LNCaP clone FGC (cell line): Measurements from ENCODE around the gene DCAF8.

Experiments used
- DNase-seq: peaks from one replicate; pipeline ENCODE4 v3.0.0-alpha.2; 2011; ENCODE audit warnings: low read depth
- H3K4me3 ChIP-seq: 2 replicates; pipeline ENCODE4 v1.5.1; 2011; ENCODE audit warnings: mild to moderate bottlenecking, low read depth, low read length, control low read depth
- TF ChIP-seq, protein P1 (sequence below): IDR thresholded peaks from 2 replicates; pipeline ENCODE4 v1.5.1; 2012; ENCODE audit warnings: mild to moderate bottlenecking; ENCODE audit not compliant: control insufficient read depth, insufficient read depth; ENCODE audit errors: extremely low read depth

DCAF8 gene

DNA sequence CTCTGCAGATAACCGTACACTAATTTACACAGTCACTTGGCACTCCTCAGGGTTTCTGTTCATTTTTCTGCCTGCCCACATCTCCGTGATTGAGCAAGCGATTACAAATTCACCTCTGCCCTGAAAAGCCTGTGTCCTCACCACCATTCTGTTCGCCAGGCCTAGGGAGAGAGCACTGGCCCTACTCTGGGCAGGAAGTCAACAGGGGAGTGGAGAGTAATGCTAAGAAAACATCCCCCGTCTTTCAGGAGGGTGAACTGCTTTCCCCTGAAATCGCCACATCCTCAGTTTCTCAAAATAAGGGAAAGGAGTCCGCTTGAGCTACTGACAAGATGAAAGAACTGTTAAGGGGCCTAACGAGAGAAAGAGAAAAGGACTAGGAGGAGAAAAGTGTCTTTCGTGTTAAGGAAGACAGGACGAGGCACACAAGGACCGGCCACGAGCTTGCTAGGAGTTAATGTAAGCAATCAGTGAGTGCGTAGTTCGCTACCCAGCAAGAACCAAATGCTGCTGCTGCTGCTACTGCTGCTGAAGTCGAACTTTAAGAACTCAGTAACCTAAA is 22.0 kb upstream of the DCAF8 start:
- TF ChIP-seq, protein P1, sequence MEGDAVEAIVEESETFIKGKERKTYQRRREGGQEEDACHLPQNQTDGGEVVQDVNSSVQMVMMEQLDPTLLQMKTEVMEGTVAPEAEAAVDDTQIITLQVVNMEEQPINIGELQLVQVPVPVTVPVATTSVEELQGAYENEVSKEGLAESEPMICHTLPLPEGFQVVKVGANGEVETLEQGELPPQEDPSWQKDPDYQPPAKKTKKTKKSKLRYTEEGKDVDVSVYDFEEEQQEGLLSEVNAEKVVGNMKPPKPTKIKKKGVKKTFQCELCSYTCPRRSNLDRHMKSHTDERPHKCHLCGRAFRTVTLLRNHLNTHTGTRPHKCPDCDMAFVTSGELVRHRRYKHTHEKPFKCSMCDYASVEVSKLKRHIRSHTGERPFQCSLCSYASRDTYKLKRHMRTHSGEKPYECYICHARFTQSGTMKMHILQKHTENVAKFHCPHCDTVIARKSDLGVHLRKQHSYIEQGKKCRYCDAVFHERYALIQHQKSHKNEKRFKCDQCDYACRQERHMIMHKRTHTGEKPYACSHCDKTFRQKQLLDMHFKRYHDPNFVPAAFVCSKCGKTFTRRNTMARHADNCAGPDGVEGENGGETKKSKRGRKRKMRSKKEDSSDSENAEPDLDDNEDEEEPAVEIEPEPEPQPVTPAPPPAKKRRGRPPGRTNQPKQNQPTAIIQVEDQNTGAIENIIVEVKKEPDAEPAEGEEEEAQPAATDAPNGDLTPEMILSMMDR = no peak
- H3K4me3 ChIP-seq = peak overlapping the region; percentile 88
- DNase-seq = no peak

DNA sequence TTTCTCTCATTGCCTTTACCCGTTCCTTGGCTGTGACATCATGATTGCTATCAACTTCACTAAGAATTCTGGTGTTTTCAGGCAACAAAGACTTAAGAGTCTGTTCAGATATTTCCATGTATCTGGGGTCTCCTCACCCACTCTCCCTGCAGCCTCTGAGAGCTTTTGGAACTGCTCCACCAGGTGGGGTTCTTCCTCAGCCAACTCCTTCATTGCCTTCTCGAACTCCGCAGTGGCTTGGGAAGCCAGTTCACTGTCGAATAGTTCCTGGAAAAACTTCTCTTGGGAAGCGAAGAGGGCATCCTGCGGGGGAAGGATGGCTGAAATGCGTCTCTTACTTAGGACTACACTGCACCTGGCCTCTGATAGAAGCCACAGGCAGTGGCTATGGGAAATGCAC is 20.5 kb upstream of the DCAF8 start:
- TF ChIP-seq, protein P1 = no peak
- no peak for DNase-seq

DNA sequence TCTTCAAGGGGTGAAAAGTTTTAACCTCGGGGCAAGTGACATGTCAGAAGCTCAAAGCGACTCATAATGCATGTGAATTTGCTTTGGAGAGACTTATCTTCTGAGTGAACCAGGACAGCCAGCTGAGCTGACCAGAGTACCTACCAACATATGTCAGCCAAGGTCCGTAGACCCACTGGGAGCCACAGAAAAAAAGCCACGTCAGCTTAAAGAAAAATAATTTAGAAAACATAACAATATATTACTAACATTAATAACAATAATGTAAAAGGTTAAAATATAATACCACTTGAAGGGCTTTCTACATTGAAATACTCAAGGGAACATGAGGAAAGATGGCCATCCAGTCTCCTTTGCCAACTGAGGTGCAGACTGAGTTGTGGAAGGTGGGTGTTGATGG is 15.6 kb upstream of the DCAF8 start:
- TF ChIP-seq, protein P1 = no peak
- H3K4me3 ChIP-seq = no peak overlapping the region
- DNase-seq = no peak

More for the DNA sequence above, 20.5 kb upstream of the DCAF8 start:
- no peak overlapping the region for H3K4me3 ChIP-seq

DNA sequence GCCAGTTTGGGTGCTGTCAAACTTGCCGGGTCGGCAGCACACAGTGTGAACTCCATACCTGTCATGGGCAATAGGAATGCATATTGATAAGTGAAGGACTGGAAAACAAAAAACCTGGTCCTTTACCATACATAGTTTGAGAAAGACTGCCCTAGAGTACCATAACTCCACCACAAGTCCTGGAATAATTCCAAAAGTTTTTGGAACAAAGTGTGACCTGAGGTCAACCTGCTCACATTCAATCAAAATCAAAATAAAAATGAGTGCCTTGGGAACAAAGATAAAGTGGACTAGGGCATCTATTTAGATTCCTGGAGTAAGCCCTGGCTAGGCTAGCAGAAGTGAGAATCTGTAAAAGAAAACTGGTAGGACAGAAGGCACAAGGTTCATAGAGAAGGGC is 15.0 kb upstream of the DCAF8 start:
- H3K4me3 ChIP-seq = no peak overlapping the region
- TF ChIP-seq, protein P1 = no peak
- no peak for DNase-seq

DNA sequence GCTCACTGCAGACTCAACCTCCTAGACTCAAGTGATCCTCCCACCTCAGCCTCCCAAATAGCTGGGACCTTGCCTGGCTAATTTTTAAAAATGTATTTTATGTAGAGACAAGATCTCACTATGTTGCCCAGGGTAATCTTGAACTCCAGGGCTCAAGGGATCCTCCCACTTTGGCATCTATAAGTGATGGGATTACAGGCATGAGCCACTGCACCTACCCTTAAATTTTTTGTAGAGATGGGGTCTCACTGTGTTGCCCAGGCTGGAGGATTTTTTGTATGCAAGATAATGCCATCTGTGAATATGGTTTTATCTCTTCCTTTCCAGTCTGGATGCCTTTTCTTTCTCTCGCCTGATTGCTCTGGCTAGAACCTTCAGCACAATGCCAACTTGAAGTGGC is 8.7 kb upstream of the DCAF8 start:
- no peak overlapping the region for H3K4me3 ChIP-seq
- no peak for DNase-seq
- TF ChIP-seq, protein P1 = no peak

DNA sequence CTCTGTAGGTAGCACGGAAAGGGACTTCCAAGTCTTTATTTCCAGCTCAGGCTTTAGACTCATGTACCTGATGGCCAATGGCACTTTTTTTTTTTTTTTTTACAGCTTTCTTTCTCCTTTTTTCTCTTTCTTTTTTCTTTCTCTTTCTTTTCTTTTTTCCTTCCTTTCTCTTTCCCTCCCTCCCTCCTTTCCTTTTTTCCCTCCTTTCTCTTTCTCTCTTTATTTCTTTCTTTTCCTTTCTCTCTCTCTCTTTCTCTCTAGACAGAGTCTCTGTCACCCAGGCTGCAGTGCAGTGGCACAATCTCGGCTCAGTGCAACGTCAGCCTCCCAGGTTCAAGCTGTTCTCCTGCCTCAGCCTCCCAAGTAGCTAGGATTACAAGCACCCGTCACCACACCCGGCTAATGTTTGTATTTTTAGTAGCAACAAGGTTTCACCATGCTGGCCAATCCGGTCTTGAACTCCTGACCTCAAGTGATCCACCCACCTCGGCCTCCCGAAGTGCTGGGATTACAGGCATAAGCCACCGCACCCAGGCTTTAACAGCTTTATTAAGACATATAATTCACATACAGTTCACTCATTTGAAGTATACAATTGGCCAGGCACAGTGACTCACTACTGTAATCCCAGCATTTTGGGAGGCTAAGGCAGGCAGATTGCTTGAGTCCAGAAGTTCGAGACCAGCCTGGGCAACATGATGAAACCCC is 5.1 kb upstream of the DCAF8 start:
- TF ChIP-seq, protein P1 = no peak
- DNase-seq = no peak
- H3K4me3 ChIP-seq = no peak overlapping the region
